Thyroid gland (tissue), 4 donors: Measurements from ENCODE around the gene FAM9A.

ENCODE experiments used
- CTCF ChIP-seq, 6 experiments: fragments of 200-600 bp in 3 of 6; fragments of 450-650 bp in 3 of 6; sonication (generic) in 3 of 6; IDR thresholded peaks; one replicate each; pipeline ENCODE4 v1.5.1; 2016 to 2019; ENCODE audit warnings: antibody characterized with exemption in 6 of 6, mild to moderate bottlenecking in 2 of 6, inconsistent platforms in 1 of 6, moderate library complexity in 1 of 6
- POLR2A ChIP-seq, 2 donors: fragments of 450-650 bp; IDR thresholded peaks; one replicate each; pipeline ENCODE4 v1.6.1; 2017; ENCODE audit warnings: antibody characterized with exemption in 2 of 2, mild to moderate bottlenecking in 2 of 2, moderate library complexity in 1 of 2

- TF ChIP-seq CTCF (IDR thresholded peaks at IDR 0.05), result no peak
- no peak for TF ChIP-seq POLR2A (IDR thresholded peaks at IDR 0.05)
Measured at GRCh38 chrX:8846266-8846665, 45.1 kb upstream of the FAM9A start.
